KBM-7 (cell line): ENCODE measurements around the gene ZNHIT3.
"Not testable (repeated sequence)": the region's sequence is repeated elsewhere in the genome, so short reads cannot be mapped to it uniquely, and the experiment has no call there.

Experiments used
- DNase-seq: peaks from one replicate; pipeline ENCODE4 v3.0.0-alpha.2; 2015
- in situ Hi-C: fragments of 300-500 bp; cut with MboI; formaldehyde crosslinking; loops from 2 replicates; pipeline ENCODE4 v1.14.3; 2020; ENCODE audit warnings: low sequenced_read_pairs, low pct_unique_long_range_greater_than_20kb, mixed read lengths

The ZNHIT3 gene

DNA sequence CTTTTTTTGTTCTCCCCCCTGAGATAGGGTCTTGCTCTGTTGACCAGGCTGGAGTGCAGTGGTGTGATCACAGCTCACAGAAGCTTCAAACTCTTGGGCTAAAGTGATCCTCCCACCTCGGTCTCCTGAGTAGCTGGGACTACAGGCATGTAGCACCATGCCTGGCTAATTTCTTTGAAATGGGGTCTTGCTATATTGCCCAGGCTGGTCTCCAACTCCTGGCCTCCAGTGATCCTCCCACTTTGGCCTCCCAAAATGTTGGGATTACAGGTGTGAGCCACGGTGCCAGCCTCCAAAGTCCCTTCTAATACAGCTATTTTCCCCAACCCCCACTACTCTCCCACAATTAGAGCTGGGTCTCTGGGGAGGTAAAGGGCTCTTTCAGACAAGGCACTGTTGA lies 22.0 kb downstream of the ZNHIT3 start:
- in situ Hi-C loops, DNase-seq: not testable (repeated sequence)

DNA sequence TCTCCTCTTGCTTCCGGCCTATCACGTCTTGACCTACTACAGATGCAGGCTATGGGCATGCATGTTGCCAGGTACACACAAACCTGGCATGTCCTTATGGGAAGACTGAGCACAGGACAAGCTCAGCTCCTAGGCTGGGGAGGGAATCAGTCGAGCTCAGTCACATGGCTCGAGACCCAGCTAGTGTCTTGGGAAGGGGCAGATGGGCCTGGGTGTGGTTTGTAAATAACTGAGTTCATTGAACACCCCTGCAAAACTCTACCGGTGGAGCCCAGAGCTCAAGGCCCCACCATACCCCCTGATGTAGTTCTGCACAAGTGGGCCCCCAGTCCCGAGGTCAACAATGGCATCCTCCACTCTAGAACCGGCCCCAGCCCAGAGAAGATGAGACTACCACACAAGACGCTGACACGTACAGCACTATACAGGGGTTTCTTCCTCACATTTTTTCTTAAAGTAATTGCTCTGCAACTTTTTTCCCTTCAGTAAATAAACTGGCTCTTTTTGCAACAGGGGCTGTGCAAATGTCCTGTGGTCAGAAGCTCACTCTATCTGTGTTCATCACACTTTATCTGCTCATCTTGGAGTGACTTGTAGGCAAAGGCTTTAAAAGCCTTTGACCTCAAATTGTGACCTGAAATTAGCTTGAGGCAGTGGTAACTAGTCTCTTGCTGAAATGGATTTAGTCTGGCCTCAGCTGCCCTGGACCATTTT lies 22.9 kb downstream of the ZNHIT3 start:
- DNase-seq: no peak
- in situ Hi-C loops: no loop called here

DNA sequence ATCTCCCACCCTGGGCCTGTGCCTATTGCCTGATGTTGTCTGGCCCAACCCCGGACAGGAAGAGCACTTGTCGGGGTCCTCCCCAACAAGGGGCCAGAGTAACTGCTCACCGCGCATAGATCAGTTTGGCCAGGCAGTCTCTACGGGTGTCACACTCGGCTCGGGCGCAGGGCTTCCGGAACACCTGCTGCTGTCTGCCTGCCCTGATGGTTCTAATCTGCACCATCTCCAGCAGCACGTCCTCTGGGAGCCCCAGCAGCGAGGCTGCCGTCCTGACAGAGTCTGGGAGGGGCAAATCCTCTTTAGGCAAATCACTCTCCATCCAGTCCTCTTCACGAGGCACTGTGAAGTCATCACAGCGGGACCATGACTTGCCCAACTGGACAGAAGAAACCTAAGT lies 24.2 kb downstream of the ZNHIT3 start:
- DNase-seq: no peak
- in situ Hi-C loops: no loop called here

DNA sequence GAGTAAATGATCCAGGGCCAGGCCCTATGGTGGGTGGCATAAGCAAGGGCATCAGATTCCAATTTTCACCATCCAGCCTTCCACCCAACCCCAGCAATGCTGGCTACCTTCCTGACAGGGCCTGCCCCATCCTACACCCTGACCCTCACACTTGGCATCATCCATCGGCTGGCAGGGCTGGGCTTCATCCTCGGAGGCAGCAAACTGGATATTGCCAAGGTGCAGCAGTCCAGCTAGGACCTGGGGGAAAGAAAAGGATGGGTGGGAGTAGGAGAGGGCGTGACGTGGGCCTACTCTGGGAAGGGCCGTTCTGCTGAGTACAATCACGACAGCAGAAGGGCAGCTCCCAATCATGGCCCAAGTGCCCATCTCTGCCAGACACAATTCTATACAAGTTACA lies 24.7 kb downstream of the ZNHIT3 start:
- in situ Hi-C loops: no loop called here
- no peak for DNase-seq

DNA sequence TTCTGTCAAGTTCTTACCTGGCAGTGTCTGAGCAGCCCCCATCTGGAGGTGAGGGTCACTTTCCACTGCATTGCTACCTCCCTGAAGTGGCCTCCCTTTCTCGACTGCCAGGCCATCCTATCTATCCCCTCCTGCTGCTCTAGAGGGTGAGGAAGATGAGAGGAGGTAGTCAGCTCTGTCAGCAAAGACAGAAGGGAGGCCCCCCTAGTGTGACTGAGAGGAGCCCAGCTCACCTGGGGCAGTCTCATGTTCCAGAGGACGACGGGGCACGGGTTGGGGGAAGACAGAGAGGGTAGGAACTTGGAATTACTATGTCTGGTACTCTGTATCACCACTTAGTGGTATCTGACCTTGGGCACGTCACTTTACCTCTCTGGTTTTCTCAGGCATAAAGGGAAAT lies 26.2 kb downstream of the ZNHIT3 start:
- in situ Hi-C loops: no loop called here
- no peak for DNase-seq

DNA sequence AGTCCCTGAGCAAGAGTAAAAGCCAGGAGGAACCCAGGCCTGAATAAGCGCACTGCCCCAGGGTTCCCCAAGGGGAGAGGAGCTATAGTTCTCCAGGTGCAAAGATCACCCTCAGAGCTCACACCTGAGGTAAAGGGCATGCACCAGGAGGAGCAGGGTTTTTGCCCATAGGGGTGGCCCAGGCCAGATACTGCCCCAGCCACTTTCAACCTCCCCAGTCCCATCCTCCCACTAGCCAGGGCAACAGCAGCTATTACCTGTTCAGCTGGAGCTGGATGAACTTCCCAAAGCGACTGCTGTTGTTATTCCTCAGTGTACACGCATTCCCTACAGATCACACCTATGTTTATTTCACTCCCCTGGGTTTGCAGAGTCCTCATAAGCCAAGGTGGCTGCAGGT lies 28.4 kb downstream of the ZNHIT3 start:
- no peak for DNase-seq
- in situ Hi-C loops: no loop called here

DNA sequence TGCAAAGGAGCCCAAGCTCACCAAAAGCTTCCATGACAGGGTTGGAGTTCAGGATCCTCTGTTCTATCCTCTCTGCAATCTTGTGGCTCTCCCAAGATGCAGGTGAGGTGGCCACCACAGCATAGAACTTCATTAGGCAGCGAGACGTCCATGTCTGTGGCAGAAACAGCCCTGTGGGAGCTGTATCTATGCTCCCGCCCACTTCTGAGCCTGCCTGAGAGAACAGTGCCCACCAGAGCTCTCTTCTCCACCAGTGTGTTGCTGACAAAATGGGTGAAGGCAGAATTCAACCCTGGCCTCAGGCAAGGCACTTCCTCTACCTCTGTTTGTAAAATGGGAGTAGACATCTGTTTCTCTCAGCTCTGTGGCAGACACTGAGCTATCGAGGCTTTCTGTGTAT lies 29.4 kb downstream of the ZNHIT3 start:
- no peak for DNase-seq
- in situ Hi-C loops: no loop called here

DNA sequence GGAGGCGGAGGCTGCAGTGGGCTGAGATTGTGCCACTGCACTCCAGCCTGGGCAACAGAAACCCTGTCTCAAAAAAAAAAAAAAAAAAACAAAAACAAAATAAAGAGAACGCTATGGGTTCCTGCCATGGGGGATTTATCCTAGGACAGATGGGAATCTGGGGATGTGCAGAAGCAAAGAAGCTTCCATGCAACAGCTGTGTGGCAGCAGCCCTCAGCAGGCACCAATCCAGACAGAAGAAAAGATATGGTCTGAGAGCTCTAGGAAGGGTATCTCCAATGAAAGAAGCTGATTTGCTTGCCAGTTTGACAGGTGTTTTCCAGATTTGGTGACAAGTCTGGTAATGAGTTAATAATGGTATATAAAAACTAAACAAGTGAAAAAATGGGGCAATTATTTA lies 36.6 kb downstream of the ZNHIT3 start:
- no peak for DNase-seq
- in situ Hi-C loops: no loop called here

DNA sequence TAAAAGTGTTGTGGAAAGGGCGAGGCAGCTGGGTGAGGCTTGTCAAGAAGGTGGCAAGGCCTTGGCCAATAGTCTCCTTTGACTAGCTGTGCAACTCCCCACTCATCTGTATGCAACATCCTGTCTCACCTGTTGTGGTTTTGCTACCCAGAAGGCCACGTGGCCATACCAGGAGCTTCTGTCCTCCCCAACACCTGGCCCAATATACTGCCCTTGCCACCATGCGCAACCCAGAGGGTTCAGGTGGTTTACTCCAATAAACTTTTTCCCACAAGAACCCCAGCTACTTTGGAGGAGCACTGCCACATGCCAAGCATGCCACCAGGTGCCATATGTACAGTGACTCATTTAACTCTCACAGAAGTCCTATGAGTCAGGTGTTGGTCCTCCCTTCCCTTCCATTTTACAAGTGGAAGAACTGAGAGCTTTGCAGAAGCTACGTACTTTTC lies 38.0 kb downstream of the ZNHIT3 start:
- in situ Hi-C loops: no loop called here
- no peak for DNase-seq

DNA sequence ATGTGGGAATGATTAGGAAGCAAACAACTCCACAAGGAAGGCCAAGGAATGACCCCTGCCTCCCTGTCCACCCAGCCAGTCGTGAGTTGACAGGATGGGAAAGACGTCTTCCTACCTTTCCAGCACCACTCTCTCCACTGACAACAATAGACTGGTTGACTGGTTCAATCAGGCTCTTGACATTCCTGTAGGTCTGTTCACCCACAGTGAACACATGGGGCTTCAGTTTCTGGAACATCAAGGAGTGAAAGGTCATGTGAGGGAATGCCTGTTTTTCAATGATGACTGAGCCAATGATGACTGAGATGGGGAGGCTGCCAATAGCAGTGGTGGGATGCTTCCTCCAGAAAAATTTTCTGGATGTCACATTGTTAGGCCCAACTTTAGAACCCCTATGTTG lies 38.6 kb downstream of the ZNHIT3 start:
- in situ Hi-C loops: no loop called here
- no peak for DNase-seq

DNA sequence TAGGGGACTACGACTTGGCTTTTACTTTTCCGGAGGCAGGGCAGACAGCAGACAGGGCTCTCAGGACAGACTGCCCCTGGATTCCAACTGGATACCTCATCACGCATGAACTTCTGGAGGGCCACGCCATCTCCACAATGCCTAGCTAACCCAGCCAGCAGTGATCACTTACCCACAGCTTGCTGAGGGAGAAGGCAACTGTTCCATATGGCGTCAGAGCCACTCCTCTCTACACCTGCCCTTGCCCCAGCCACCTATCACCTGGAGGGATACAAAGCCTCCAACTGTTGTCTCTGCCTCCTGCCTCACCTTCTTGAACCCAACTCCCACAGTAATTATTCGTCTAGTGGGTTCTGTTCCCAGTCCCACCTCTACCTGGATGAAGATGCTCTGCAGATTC lies 39.4 kb downstream of the ZNHIT3 start:
- in situ Hi-C loops: no loop called here
- DNase-seq: no peak

DNA sequence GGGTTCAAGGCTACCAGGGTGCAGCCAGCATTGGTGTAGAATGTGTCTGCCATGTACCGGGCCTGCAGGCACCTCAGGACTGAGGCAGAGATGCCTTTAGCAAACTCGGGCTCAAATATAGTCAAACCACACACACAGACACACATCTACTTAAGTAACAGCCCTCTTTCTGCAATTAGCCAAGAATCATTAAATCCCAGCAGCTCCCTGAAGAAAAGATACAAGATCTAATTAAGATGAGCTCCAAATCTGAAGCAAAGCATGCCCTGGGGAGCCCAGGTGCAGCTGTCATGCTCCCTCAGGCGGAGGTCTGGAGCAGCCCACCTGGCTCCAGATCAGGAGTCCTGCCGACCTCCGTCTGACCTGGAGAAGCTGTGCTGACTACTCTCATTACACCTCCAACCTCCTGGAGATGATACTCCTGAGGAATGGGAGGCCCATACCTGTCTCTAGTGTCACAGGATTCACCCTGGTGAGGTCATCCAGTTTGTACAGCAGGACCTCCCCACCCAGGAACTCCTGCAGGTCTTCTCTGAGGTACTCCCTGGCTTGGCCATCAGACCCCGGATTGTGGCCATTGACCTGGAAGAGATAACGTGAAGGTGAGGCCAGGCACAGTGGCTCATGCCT lies 41.3 kb downstream of the ZNHIT3 start:
- in situ Hi-C loops: no loop called here
- no peak for DNase-seq

DNA sequence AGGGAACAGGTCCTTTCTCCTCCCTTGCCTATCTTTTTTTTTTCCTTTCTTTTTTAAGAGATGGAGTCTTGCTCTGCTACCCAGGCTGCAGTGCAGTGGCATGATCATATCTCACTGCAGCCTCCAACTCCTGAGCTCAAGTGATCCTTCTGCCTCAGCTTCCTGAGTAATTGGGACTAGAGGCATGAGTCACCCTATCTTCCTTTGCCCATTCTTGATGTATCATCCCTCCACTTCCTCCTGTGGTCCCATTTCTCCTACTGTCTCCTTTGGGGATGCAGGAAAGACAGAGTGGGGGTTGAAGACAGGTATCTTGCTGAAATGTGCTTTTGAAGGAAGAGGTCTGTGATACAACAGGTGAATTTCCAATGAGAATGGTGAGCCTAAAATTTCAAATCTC lies 42.6 kb downstream of the ZNHIT3 start:
- in situ Hi-C loops: no loop called here
- peak; percentile 12 for DNase-seq

DNA sequence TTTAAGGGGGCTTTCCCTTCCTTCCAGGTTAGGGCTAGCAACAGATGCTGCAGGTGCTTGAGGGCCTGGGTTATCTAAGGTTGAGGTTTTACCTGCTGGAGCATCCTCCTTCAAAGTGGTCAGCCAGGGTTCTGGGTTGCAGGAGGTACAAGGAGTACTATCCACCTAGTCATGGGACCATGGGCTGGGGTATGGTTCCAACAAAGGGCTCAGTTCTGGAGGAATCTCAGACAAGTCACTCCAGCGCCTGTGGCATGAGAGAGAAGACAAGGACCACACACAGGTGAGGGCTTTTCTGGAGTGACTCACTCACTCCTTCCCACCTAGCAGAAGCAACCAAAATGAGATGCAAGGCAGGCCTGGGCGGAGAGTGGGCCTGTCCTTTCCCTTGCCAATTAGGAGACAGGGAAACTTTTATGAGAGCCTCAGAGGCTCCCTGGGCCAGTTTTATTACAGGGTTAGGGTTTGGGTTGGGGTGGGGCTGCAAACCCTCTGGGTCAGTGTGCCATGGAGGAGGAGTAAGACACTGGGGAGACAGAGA lies 46.0 kb downstream of the ZNHIT3 start:
- no peak for DNase-seq
- in situ Hi-C loops: no loop called here

DNA sequence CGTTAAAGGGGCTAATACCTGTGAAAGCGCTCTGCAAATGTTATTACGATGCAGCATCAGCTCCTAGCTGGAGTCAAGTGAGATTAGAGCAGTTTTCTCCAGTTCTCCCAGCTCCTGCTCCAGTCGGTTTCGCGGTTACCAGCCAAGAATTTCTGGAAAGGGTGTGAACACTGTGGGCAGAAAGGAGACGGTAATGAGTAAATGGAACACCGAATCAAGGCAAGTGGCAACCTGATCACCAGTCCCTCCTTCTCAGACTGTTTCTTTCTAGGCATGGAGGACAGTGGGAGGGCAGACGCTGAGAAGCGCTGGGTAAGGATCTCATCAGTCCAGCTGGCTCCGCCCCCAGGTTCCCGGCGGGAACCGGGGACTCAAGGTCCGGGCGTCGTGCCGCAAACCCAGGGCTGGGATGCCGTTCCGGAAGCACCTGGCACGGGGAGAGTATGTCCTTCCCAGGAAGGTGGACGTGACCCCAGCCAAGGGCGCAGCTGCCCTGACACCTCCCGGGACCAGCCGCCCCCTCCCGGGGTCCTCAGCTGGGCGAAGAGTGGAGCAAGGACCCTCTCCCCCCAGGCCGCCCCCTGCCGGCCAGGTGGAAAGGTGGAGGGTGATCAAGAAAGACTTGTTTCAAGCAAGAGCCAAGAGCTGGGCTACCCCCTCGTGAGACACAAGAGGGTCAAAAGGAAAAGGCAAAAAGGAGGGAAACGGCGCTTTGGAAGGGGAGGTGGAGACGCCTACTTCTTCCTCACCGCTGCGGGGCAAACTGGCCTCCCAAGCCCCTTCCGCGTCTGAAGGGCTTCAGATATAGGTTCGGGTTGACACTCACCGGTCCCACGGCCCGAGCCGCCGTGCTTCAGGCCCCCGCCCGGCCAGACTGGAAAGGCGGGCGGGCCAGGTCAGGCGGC lies 47.7 kb downstream of the ZNHIT3 start:
- in situ Hi-C loops: no loop called here
- DNase-seq: peak; percentile 64

DNA sequence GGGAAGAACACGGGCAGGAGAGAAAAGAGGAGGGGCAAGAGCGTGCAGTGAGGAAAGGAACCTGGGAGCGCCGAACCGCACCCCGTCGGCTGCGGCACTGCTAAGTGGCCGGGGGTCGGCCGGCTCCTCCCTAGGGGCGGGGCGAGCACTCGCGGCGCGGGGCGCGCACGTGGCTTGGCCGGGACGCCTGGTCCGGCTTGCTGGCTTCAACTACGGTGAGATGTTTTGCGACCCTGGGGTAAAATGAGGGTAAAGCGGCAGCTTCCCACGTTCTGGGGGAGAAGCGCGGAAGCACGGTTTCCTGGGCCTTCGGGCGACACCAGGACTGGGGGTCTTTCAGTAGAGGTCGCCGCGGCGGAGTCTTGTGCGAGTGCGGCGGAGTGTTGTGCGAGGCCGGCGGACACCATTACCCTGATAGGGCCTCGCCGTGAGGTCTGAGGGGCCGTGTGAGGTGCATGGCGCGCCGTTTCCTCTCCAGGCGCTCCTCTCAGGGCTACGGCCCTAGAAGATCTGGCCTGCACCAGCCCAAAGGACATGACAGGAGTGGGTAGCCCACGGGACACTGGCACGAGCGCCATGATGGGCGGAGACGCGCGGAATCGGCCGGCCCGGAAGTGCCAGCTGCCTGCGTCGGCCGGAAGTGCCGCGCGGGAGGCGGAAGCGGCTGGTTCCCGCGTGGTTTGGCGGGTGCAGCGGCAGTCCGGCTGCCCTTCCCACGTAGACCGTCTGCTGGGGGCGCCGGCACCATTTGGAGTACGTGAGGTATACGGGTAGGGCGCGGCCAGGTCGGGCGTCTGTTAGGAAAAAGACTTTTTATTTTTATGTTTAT lies 48.6 kb downstream of the ZNHIT3 start, which contains the start of the genes MYO19 and PIGW:
Gene MYO19, minus strand, starts transcription at position 29 of the 829 bp plus-strand sequence. CDS start 2,330 bp downstream, outside the sequence.
Gene PIGW, plus strand, starts transcription at position 148 of the 829 bp plus-strand sequence. CDS start 2,115 bp downstream, outside the sequence.
- in situ Hi-C loops: no loop called here
- peak; percentile 96 for DNase-seq

DNA sequence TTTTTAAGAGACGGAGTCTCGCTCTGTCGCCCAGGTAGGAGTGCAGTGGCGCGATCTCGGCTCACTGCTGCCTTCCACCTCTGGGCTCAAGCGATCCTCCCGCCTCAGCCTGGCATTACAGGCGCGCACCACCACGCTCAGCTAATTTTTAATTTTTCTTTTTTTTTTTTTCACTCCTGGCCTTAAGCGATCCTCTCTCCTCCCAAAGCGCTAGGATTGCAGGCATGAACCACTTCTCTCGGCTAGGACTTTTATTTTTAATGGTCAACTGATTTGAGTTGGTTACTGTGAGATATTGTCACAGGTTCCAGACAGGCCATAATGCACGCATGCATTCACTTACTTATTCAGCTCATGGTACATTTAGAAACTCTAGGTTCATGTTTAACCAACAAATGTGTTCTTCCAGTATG lies 49.2 kb downstream of the ZNHIT3 start:
- in situ Hi-C loops: no loop called here
- no peak for DNase-seq

DNA sequence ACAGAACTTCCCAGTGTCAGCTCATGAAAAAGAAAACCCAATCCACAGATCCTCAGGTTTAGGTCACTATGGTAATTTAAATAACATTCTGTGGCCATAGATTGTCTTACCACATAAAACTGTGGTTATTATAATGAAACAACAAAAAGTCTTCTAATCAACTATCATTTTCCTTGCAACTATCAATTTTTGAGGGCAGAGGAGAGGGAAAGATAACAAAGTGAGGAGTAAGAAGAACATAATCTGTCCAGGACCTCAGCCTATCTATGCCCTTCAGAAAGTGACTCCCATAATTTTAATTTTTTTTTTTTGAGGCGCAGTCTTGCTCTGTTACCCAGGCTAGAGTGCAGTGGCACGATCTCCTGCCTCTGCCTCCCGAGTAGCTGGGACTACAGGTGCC lies 54.2 kb downstream of the ZNHIT3 start:
- no peak for DNase-seq

DNA sequence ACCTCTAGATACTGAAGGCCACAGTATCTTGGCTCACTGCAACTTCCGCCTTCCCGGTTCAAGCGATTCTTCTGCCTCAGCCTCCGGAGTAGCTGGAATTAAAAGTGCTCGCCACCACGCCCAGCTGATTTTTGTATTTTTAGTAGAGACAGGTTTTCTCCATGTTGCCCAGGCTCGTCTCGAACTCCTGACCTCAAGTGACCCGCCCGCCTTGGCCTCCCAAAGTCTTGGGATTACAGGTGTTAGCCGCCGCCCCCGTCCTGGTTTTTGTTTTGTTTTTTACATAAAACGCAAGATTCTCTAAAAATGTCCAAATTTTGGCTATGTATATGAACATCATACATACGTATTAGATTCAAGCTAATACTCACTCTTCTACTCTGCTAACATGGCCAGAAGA lies 56.3 kb downstream of the ZNHIT3 start:
- DNase-seq: no peak
- in situ Hi-C loops: no loop called here

More for the DNA sequence above, 54.2 kb downstream of the ZNHIT3 start:
- in situ Hi-C loops: no loop called here
